ENCODE results near the gene NINJ2.

NINJ2 gene

DNA sequence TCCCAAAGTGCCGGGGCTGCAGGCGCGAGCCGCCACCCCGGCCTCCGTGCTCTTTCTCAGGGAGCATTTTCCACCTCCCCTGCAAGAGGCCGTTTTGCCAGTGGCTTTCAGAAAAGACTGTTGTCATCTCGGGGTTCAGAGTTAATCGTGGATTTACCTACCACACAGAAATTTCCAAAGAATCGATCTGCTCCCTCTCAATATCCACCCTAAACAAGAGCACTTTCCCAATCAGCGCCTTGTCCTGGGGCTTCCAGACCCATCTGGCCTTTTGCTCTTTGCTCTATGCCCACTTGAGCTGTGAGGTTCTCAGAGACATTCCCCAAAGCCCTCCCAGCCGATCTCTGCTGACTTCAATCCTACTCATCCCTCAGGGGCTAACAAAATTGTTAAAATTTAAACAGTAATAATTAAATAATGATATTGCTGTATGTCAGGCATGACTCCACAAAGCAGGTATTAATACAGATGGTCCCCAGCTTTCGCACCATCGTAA is 86.6 kb downstream of the NINJ2 start:
- H3K4me3 ChIP-seq (ENCODE audit: low read depth, low read length): no peak overlapping the region
- POLR2A ChIA-PET: interaction anchor here (1.0 kb wide), 1 partner anchor 174 kb away, joined by 5 read pairs; no protein-coding TSS in a partner anchor

DNA sequence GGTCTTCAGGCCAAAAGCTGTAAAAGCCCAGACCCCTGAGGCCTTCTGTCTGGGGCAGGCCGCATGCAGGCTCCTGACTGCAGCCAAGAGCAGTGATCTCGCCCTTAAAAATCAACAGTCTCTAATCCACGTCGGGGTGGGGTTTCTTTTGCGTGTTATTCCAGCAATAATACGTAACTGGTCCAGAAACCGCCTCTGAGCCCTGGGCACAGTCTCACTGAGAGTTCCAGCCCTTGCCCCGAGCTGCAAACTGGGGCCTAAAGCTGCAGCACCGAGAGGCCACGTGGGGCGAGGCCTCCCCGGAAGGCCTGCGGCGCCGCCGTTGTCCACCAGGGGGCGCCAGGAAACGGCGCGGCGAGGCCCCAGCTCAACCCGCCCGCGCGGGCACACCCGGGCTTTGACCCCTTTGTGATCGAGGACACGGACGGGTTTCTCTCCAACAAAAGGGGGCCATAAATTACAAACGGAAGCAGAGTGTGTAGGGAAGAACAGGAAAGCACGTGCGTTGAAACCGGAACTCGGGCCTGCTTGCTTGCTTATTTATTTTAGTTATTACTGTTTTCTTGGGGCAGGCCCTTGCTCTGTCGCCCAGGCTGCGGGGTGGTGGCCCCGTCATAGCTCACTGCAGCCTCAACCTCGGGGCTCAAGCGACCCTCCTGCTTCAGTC is 87.2 kb downstream of the NINJ2 start:
- DNase-seq (ENCODE audit: low read depth, low spot score): no peak
- H3K4me3 ChIP-seq (ENCODE audit: low read depth, low read length): peak overlapping the region; percentile 8; the same call in 1 of the 2 replicates
- CTCF ChIA-PET: interaction anchor here (0.8 to 16.1 kb wide), 62 partner anchors 7 to 537 kb away, joined by 3 to 290 read pairs (median 4); partner anchors contain the start of genes NINJ2, RAD52 and WNK1

More for the DNA sequence above, 86.6 kb downstream of the NINJ2 start:
- DNase-seq (ENCODE audit: low read depth, low spot score): no peak
- CTCF ChIA-PET: interaction anchor here (0.6 to 16.1 kb wide), 50 partner anchors 7 to 537 kb away, joined by 3 to 290 read pairs (median 5); partner anchors contain the start of genes RAD52 and WNK1
- TF ChIP-seq, protein P1, sequence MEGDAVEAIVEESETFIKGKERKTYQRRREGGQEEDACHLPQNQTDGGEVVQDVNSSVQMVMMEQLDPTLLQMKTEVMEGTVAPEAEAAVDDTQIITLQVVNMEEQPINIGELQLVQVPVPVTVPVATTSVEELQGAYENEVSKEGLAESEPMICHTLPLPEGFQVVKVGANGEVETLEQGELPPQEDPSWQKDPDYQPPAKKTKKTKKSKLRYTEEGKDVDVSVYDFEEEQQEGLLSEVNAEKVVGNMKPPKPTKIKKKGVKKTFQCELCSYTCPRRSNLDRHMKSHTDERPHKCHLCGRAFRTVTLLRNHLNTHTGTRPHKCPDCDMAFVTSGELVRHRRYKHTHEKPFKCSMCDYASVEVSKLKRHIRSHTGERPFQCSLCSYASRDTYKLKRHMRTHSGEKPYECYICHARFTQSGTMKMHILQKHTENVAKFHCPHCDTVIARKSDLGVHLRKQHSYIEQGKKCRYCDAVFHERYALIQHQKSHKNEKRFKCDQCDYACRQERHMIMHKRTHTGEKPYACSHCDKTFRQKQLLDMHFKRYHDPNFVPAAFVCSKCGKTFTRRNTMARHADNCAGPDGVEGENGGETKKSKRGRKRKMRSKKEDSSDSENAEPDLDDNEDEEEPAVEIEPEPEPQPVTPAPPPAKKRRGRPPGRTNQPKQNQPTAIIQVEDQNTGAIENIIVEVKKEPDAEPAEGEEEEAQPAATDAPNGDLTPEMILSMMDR (IDR thresholded peaks at IDR 0.05; ENCODE audit: insufficient read depth, low read length, missing control alignments): no peak

DNA sequence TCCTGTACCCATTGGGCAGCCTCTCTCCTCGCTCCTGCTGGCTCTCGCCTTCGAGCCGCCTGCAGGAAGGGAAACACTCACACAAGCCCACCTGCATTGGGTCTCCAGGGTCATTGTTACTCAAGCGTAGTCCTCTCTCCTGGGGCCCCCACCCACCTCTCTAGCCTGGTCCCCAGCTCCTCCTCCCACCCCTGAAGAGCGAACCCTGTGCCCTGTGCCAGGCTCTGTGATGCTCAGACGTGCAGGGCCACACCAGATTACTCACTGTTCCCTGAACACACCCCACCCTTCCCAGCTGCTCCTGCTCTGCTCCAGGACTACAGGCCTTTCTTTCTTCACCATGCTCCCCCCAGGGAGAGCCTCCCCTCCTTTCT is 88.1 kb downstream of the NINJ2 start:
- ChIA-PET POLR2A (no interaction called here), CTCF (interaction anchor here (0.8 to 16.1 kb wide), 37 partner anchors 9 to 538 kb away, joined by 3 to 290 read pairs (median 5); partner anchors contain the start of genes NINJ2 and WNK1)
- H3K4me3 ChIP-seq (ENCODE audit: low read depth, low read length): no peak overlapping the region
- TF ChIP-seq, protein P1 (IDR thresholded peaks at IDR 0.05; ENCODE audit: insufficient read depth, low read length, missing control alignments): no peak
- DNase-seq (ENCODE audit: low read depth, low spot score): no peak

More for the DNA sequence above, 87.2 kb downstream of the NINJ2 start:
- TF ChIP-seq, protein P1 (IDR thresholded peaks at IDR 0.05; ENCODE audit: insufficient read depth, low read length, missing control alignments): peak; percentile 92
- POLR2A ChIA-PET: interaction anchor here (0.6 to 1.0 kb wide), 2 partner anchors 175 to 370 kb away, joined by 3 to 5 read pairs; no protein-coding TSS in a partner anchor

DNA sequence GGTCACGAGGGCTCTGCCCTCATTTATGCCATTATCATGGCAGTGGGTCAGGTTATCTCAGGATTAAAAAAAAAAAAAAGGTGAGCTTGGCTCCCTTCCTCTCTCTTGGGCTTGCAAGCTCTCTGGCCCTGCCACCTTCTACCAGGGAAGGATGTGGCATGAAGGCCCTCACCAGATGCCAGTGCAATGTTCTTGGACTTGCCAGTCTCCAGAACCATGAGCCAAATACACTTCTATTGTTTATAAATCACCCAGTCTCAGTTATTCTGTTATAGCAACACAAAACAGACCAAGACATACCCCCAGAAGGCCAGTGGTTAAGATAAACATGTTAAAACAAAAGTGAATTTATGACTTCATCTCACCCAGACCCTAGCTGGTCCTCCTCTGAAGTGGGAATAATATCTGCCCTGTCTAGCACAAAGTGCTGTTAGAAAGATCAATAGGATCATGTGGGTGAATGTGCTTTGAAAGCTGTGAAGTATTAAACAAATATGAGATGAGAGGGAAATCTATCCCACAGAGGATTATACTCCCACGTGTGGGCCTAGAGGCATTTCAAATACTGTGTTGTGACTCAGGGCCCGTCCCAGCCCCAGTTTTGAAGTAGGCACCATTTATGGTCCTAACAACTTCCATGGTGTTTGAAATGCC is 88.6 kb downstream of the NINJ2 start:
- ChIA-PET CTCF (interaction anchor here (1.0 to 16.1 kb wide), 18 partner anchors 8 to 378 kb away, joined by 3 to 290 read pairs (median 6); partner anchors contain the start of gene WNK1), POLR2A (no interaction called here)

DNA sequence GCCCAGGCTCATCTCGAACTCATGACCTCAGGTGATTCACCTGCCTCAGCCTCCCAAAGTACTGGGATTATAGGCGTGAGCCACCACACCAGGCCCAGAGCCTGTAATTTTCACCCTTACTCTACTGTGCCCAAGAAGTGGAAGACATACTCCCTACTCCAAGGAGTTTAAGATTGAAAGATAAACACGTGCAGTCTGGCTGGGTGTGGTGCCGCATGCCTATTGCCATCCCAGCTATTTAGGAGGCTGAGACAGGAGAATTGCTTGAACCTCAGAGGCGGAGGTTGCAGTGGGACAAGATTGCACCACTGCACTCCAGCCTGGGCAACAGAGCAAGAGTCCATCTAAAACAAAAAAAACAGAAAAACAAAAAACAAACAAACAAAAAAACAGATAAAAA is 90.0 kb downstream of the NINJ2 start:
- ChIA-PET POLR2A (no interaction called here), CTCF (interaction anchor here (0.9 to 16.1 kb wide), 3 partner anchors 120 to 241 kb away, joined by 3 to 290 read pairs (median 202); partner anchors contain the start of gene WNK1)
- DNase-seq (ENCODE audit: low read depth, low spot score): no peak
- no peak overlapping the region for H3K4me3 ChIP-seq (ENCODE audit: low read depth, low read length)
- TF ChIP-seq, protein P1 (IDR thresholded peaks at IDR 0.05; ENCODE audit: insufficient read depth, low read length, missing control alignments): no peak

More for the DNA sequence above, 88.6 kb downstream of the NINJ2 start:
- H3K4me3 ChIP-seq (ENCODE audit: low read depth, low read length): no peak overlapping the region
- DNase-seq (ENCODE audit: low read depth, low spot score): no peak
- TF ChIP-seq, protein P1 (IDR thresholded peaks at IDR 0.05; ENCODE audit: insufficient read depth, low read length, missing control alignments): no peak

DNA sequence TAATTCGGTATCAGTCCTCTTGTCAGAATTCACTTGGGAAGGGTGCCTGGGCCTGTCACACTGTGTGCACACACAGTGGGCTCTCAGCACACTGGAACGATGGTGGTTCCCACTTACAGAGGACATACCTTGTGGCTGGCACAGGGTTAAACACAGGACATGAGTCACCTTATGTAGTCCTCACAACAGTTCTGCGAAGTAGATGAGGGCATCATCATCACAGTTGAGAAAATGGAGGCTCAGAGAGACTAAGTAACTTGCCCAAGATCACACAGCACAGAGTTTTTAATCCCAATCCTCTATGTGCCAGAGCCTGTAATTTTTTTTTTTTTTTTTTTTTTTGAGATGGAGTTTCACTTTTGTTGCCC is 90.7 kb downstream of the NINJ2 start:
- CTCF ChIA-PET: interaction anchor here (0.9 to 16.1 kb wide), 3 partner anchors 119 to 242 kb away, joined by 3 to 290 read pairs (median 202); partner anchors contain the start of gene WNK1
- TF ChIP-seq, protein P1 (IDR thresholded peaks at IDR 0.05; ENCODE audit: insufficient read depth, low read length, missing control alignments): no peak
- no peak overlapping the region for H3K4me3 ChIP-seq (ENCODE audit: low read depth, low read length)
- no peak for DNase-seq (ENCODE audit: low read depth, low spot score)
- POLR2A ChIA-PET: no interaction called here

All from AG04449 (cell line).